ENCODE results near the gene WNT7A.

WNT7A gene

DNA sequence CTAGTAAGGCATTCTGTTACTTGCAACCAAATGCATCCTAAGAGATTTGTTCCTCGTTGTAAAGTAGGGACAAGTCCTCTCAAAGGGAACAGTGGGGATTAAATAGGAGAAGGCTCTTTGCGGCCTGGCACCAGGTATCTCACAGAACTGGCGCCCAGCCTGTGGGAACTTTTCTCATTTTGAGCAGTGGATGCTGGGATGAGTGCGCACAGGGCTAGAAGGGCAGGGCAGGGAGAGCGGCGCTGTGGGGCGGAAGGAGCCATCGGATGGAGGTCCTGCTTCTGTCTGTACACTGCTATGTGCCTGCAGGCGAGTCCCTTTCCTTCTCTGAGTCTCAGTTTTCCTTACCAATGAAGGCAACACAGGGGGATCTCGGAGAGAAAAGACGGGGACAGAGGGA lies 50.6 kb downstream of the WNT7A start:
- DNase-seq: no peak

DNA sequence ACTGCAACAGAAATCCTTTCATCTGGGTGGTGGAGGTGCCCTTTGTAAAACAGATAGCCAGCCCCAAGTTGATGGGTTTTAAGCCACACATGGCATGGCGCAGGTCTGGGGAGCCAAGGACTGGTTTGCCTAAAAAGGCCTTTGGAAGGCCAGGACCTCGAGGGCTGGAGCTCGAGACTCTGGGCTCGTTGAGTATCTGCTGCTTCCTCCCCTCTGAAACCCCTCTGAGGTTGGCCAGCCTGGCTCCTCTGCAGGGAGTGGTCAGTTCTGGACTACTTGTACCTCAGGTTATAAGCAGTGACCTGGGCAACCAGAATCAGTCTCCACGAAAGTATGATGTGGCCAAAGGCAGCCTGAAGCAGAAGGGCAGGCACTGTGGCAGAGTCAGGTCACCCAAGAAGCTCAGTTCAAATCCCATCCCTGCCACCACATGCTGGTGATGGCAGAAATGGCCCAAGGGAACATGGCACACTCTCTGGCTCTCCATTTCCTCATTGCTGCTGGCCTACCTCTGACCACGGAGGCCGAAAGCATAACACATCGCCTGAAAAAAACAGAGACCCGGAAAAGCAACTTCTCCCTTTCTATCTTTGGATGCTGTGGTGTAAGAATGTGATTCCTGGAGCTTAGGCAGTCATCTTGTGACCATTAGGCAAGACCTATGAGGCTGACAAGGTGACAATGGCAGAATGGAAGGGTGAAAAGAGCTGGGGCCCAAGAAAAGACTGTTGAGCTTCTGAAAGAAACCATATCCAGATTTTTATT lies 51.2 kb downstream of the WNT7A start:
- no peak for DNase-seq

DNA sequence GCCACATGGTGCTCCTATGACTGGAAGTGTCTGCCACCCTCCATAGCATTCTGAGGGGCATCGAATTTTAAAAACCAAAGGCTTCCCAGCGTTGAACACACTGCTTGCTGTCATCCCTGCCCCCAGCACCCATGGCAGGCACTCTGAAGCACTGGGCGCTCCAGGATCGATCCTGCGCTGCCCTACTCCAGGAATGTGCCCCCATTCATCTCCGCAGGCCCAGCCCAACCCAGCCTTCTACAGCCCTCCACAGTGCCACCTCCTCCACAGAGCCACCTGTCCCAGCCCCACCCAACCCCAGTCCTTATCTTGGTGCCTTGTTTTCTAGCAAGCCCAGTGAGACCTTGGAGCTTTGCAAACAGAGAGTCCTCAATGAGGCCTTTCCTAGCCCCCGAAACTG lies 52.2 kb downstream of the WNT7A start:
- no peak for DNase-seq

DNA sequence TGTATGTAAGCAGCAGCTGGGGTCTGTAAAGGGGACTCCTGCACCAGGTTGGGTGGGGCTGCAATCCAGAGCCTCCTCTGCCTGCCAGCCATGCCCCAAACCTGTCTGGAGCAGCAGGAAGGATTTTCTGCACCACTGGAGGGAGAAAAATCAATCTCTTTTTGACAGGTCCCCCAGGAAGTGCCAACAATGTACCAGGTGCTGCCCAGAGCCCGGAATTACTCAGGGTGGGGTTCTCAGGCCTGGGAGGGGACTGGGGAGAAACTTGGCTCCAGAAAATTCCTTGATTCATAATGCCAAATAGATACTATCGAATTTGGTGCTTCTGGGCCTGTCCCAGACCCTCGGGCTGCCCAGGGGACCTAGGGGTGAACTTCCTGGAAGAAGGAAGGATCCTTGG lies 52.6 kb downstream of the WNT7A start:
- no peak for DNase-seq

DNA sequence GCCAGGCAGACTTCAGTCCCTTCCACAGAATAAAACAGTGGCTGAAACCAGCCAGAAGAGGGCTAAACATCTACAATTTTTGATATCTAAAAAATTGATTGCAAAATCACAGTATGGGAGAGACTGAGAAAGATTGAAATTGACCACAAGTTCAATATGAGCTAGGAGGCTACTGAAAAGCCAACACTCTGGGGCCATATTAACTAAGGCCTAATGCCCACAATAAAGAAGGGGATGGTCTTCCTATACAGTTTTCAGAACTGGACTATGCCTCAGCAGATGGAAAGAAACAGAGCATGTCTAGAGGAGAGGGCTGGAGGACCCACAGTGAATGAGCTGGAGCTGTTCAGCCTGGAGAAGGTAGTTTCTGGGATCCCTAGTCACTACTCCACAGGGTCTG lies 53.2 kb downstream of the WNT7A start:
- no peak for DNase-seq

DNA sequence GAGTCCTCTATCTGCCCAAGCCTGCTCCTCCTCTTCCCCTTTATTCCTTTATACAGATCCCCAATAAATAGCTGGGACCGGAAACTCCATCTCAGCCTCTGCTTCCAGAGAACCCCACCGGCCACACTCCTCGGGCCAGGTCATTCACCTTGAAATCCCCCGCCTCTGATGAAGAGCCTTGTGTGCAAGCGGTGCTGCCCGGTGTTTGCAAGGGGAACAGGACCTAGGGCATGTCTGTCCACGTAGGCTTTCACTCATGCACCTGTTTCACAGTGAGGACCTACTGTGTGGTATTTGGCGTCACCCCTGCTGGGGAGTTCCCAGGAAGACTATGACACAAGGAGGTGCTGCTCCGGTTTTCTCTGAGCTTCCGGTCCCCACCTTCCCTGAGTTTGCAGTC lies 54.0 kb downstream of the WNT7A start:
- DNase-seq: no peak

DNA sequence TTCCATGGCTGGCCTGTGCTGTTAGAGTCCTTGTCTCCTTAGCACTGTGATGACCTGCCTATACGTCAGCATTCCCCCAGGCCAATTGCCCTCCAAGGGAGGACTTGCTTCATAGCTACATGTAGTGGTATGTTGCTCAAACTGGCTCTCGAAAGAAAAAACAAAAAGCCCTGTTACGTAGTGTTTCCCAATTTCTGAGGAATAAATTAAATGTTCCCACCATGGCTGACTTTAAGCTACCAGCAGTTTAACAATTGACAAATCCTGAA lies 54.6 kb downstream of the WNT7A start:
- no peak for DNase-seq

DNA sequence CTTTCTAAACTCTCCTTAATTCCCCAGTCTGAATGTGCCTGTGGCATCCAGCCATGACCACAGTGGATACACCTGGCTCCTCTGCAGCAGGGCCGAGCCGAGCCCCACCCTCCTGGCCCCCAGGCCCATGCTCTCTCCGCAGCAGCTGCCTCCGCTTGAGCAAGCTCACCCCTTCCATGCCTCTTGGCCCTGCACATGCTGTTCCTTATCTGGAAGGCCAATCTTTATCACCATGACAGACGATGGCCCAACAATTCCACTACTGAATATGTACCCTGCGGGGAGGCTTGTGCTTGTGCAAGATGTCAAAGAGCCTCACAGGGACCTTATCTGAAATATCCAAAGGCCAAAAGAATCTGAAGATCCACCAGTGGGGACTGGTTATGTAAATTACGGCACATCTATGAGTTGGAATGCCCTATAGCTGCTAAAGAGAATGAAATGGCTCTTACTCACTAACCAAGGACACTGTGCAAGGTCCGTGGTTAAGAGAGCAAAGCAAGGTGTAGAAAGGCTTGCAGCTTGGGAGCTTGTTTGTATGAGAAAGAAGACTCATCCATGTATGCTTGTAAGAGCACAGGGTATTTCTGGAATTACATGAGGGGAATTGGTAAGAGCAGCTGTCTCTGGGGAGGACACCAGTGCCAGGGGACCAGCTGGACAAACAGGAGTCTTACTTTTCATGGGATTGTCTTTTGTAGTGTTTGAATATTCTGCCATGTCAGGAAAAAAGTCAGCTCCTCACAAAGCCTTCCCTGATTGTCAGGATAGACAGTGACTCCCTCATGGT lies 55.2 kb downstream of the WNT7A start:
- no peak for DNase-seq

DNA sequence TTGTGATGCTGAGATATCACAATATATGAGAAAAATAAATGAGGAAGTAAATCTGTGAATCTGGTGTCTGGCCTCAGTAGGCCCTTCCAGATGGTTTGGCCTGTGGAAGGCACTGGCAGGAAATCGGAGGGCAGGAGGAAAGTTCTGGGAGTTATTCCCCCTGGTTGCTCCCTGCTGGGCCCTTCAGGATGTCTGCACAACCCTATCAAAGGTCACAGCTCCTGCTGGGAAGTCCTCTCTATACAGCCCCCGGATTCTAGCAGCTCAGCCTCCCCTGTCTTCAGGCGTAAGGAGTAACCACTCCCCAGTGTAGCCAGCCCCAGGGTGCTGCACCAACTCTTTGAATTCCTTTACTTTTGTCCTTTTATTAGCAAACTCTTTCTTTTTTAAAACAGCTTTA lies 56.2 kb downstream of the WNT7A start:
- DNase-seq: no peak

DNA sequence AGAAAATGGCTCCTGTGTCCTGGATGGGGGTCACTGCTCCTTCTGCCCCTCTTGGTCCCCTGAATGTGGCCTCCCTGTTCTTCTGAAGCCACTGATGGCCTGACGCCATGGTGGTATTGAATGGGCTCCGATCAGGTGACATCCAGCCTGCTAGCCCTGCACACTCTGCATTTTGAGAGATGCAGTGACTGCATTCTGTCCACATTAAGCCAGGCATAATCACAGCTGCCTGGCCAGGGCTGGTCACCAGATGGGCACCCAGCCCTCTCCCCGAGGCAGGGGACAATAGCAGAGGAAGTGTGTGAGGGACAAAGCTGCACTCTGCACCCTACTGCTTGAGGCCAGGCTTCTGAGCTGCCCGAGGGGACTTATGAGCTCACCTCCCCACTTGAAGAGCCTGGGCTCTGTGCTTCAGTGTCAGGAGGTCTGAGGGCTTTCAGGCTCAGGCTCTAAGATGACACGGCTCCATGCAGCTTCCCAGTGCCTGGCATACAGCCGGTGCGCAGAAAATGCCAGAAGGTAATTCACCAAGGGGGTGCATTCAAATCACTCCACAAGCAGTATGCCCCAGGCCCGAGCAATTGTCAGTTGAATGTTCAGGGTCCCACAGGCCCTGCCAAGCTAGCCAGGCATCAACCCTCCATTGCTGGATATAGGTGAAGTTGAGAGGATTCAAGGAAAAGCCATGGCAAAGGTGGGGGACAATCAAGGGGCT lies 56.8 kb downstream of the WNT7A start:
- peak in 3 of 51 donors; percentile 14 to 17 (median 15) for DNase-seq

DNA sequence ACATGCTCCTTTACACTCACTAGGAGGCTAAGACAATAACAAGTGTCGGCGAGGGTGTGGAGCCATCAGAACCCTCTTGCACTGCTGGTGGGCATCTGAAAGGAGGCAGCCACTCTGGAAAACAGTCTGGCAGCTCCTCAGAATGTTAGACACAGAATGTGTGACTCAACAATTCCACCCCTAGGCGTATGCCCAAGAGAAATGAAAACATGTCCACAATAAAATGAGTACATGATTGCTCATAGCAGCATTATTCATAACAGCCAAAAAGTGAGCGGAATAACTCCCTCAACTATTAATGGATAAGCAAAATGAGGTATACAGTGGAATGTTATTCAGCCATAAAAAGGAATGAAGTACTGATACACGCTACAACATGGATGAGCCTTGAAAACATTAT lies 57.8 kb downstream of the WNT7A start:
- peak in 1 of 51 donors; percentile 32 for DNase-seq

DNA sequence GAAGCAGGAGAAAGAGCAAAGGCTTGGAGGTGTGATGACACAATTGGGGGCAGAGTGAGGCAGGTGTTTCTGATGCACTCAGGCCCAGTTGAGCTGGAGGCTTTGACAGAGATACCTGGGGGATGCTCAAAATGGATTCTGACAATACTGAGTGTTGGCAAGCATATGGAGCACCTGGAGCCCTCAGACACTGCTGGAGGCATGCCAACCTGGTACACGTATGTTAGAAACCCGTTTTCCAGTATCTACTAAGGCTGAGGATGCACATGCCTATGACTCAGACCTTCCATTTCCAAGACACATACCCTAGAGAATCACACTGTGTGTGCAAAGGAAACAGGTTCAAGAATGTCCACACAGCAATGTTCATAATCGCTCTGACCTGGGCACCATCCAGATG lies 58.7 kb downstream of the WNT7A start:
- no peak for DNase-seq

DNA sequence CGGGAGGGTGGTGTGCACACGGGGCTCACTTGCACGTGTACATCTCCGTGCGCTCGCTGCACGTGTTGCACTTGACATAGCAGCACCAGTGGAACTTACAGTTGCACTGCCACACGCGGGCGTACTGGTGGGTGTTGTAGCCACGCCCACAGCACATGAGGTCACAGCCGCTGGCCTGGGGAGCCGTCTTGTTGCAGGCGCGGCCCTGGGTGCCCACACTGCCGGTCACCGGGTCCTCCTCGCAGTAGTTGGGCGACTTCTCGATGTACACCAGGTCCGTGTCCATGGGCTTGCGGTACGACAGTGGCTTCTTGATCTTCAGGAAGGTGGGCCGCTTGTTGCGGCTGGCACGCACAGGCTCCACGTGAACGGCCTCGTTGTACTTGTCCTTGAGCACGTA lies 61.0 kb downstream of the WNT7A start:
- DNase-seq: no peak

DNA sequence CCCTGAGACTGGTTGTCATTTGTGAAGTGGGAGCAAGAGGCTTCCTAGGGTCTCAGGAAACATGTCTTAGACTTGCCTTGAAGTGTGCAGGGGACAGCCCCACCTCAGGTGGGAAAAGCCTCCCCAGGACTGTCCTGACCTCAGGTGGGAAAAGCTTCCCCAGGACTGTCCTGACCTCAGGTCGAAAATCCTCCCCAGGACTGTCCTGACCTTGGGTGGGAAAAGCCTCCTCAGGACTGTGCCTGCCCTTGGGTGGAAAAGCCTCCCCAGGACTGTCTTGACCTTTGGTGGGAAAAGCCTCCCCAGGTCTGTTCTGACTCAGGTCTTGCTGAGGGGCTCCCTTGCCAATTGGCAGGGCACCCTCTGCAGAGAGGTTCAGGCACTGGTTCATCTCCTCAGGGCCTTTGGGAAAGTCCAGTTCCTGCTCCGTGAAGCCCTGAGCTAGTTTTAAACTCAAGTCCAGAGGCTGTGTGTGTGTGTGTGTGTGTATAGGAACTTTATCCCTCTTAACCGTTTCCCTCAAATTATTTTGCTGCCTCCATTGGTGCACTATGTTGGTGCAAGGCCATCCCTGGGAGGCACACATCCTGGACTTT lies 64.7 kb downstream of the WNT7A start:
- no peak for DNase-seq

DNA sequence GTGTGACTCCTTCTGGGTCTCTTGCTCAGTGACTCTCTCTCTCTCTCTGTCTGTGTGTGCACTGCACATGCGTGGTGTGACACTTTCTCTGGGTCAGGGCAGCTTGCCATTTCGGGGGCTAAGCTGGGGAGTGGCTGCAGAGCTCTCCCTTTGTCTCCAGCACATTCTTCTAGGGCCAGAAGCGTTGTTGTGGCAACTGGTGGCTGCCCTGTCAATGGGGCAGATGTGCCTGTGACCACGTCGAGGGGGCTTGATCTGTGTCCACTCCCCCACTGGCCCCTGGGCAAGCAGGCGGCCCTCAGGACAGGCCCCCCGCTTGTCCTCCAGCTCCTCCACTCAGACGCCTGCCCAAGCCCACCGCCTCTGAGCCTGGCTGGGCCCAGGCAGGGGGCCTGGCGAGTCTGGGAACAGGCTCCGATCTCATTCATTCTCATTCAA lies 67.8 kb downstream of the WNT7A start:
- peak in 43 of 51 donors; percentile 17 to 84 (median 63) for DNase-seq

DNA sequence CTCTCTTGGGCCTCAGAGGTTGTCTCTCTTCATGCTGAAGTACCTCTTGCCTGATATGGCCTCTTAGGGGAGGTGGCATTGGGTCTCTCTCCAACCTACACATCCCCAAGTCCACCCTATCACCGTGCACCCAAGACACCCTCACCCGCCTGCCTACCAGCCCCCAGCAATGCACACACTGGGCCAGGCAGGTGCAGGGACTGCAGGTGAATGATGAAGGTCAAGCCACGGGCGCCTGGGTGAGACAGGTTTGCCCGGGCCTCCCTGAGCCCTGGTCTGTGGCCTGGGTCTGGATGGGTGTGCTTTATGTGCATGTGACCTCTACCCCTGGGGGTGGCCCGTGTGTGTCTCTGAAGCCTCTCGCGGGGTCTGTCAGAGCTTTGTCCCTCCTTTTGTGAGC lies 68.3 kb downstream of the WNT7A start:
- DNase-seq: no peak

DNA sequence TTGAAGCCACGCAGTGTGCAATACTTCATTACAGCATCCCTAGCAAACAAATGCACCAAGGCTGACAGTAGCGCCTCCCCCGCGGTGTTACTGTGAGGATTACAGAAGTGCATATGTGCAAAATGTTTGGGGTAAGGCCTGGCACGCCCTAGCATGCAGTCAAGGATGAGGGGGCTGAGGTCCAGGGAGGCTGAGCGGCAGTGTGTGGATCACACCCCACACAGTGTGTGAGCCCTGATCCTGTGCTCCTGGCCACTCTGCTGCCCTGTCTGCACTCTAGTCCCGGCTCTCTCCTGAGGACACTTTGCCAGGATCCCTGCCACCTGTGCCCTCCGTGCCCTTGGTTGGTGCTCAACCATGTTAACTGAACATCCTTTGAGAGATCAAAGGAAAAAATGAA lies 71.3 kb downstream of the WNT7A start:
- no peak for DNase-seq

DNA sequence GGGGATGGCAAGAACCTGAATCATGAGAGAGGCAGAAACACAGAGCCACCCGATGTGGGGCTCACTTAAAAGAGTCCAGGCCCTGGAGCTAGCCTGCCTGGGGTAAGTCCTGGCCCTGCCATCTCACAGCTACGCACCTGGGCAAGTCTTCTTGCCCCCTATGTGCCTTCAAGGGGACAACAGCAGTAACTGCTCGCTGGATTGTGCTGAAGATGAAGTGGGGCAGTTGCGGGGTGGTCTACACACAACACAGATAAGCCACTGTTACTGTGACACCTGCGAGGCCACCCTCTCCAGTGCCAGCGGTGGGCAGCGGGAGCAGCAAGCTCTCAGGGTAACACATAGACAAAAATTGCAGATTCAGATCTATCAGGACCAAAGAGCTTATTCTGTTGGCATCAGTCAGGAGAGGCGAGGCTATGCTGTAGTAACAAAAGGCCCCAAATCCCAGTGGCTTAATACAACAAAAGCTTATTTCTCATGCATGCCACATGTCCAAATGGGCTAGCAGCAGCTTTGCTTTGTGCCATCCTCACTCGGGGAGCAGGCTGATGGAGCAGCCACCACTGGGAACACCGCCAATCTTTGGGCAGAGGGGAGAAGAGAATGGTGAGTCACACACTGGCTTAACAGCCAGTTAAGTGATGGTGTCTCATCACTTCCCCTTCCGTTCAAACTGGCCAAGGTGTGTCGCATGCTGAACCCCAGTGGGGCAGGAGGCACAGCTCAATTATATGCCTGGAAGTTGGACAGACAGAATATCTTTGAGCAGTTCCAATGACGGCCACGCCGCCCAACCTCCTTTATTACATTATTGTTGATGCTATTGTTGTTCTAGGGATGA lies 78.3 kb downstream of the WNT7A start:
- DNase-seq: no peak

DNA sequence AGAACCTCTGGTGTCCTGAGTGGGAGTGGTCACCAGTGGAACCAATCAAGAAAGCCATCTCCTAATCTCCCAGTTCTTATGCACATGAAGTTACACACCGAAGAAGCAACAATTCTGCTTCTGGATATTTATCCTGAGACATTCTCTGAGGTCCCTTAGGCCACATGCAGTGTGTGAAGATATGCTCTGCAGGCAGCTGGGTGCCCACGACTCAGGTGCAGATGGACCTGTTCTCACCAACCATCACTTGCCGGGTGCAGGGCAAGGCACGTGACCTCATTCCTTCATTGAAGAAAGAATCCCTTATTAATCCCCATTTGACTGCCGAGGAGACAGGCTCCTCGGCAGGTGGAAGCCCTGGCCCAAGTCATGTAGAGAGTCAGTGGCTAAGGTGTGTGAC lies 79.8 kb downstream of the WNT7A start:
- DNase-seq: no peak

DNA sequence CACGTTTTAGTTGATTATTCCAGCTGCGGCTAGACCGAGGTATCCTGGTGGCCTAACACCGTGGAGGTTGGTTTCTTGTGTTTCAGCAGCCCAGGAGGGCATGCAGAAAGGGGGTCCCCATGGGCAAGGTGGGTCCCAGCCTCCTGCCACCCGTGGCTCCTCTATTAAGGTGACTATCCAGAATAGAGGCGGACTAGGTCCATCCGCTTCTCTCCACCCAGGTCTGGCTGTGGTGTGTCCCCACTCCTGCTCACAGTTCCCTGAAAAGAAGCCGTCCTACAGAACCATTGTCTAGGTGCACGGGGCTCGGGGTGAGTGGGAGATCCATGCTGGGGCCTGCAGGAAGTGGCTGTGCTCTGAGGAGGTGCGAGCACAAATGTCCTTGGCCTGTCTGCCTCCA lies 81.5 kb downstream of the WNT7A start:
- DNase-seq: no peak

DNA sequence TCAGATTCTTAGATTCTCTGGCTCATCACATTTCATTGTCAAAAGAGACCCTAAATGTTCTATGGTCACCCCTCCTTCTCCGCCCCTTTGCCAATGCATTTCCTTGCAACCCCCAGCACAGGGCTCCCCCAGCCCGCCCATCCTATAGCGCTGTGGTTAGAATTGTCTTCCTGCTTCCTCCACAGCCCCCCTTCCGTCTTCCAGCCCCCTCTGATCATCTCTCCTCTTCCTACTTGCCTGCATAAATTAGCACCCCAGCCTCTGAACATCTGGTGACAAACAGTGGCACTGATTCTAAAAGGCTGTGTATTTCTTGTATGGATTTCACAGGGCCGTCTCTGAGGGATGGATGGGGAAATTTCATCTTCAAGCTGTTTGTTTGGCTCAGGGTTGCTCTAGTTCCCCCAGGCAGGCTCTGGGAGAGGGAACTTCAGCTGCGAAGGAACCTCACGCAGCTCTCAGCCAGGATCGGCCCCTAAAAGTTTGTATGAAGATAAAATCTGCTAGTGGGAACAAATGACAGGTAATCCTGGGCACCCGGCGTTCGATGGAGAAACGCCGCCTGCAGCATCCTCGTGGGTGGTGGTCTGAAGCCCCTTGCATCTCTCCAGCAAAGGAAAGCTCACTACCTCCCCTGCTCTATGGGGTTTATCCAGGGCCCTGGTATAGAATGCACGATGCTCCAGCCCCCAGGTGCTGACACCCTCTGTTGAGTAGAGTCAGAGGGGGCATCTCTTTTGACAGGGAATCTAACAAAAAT lies 83.0 kb downstream of the WNT7A start:
- no peak for DNase-seq
